Fibroblast of mammary gland (primary cell): Measurements from ENCODE around the gene SLC2A5.

Source experiments
- DNase-seq: peaks from one replicate; pipeline ENCODE4 v3.0.0-alpha.2; 2010; ENCODE audit warnings: low read depth
- H3K4me3 ChIP-seq: 2 replicates; pipeline ENCODE4 v1.5.1; 2011; ENCODE audit warnings: low read depth, mild to moderate bottlenecking, low read length, moderate library complexity; ENCODE audit not compliant: control insufficient read depth
- CTCF ChIP-seq: conservative IDR thresholded peaks from 2 replicates; pipeline ENCODE4 v1.5.1; 2011; ENCODE audit warnings: low read depth, low read length, inconsistent platforms; ENCODE audit not compliant: control insufficient read depth, insufficient read depth

SLC2A5 gene

GRCh38 chr1:9065213-9065751, 4.2 kb downstream of the SLC2A5 start:
- no peak for TF ChIP-seq CTCF
- DNase-seq, result peak; percentile 39
- no peak overlapping the region for H3K4me3 ChIP-seq

- no peak for DNase-seq
- no peak for TF ChIP-seq CTCF
- no peak overlapping the region for H3K4me3 ChIP-seq
Observed at GRCh38 chr1:9062846-9063245, 6.6 kb downstream of the SLC2A5 start.

GRCh38 chr1:9062021-9062471, 7.4 kb downstream of the SLC2A5 start:
- no peak for TF ChIP-seq CTCF
- peak; percentile 64 for DNase-seq
- no peak overlapping the region for H3K4me3 ChIP-seq

GRCh38 chr1:9061252-9061960, 8.0 kb downstream of the SLC2A5 start:
- no peak for TF ChIP-seq CTCF
- DNase-seq, result no peak

GRCh38 chr1:9059891-9060744, 9.3 kb downstream of the SLC2A5 start:
- no peak for TF ChIP-seq CTCF

More at GRCh38 chr1:9061252-9061960, 8.0 kb downstream of the SLC2A5 start:
- no peak overlapping the region for H3K4me3 ChIP-seq

GRCh38 chr1:9058465-9058864, 11.0 kb downstream of the SLC2A5 start:
- no peak for DNase-seq
- no peak overlapping the region for H3K4me3 ChIP-seq
- no peak for TF ChIP-seq CTCF

More at GRCh38 chr1:9059891-9060744, 9.3 kb downstream of the SLC2A5 start:
- DNase-seq, result no peak
- no peak overlapping the region for H3K4me3 ChIP-seq
